IMR-90 (cell line): ENCODE measurements around the gene PBX4. TPM values are rescaled to one million over a fixed set of nuclear protein-coding genes. Genes with fewer than 3 reads are reported as not detected.

Experiments used
- ATAC-seq: fragments of 200-7000 bp; cut with Tn5 transposase; 2 replicates; pipeline ENCODE4 v1.9.1; 2020; ENCODE audit warnings: low read depth, mild to moderate bottlenecking, moderate library complexity
- BruUV-seq: library from RNA; stranded (reverse); fragments of 400-500 nt; replicated peaks from 2 replicates; lab custom pipeline; 2021; lab: Mats Ljungman, UMichigan
- CTCF ChIA-PET: fragments of 300-600 bp; formaldehyde crosslinking; extraction: SDS; loops from one replicate; lab custom pipeline; 2021; ENCODE audit warnings: antibody characterized with exemption; lab: Yijun Ruan, JAX
- POLR2A ChIA-PET: fragments of 300-600 bp; sonication (Branson Sonifier 250); formaldehyde crosslinking; loops from one replicate; lab custom pipeline; 2022; ENCODE audit warnings: antibody characterized with exemption; ENCODE audit not compliant: unreplicated experiment; lab: Charles Lee
- DNase-seq: peaks from one replicate; pipeline ENCODE4 v3.0.0; 2013
- H2AFZ ChIP-seq: replicated peaks from 2 replicates; pipeline ENCODE3; 2013; ENCODE audit warnings: low read length, mild to moderate bottlenecking; ENCODE audit not compliant: poor library complexity
- H2AK5ac ChIP-seq: 2 replicates; pipeline ENCODE4 v1.6.1; 2013; ENCODE audit warnings: low read depth, low read length, inconsistent platforms
- H2AK9ac ChIP-seq: replicated peaks from 2 replicates; pipeline ENCODE3; 2013; ENCODE audit warnings: mild to moderate bottlenecking, low read depth, low read length, moderate library complexity; ENCODE audit not compliant: poor library complexity
- H2BK120ac ChIP-seq: 2 replicates; pipeline ENCODE4 v1.6.1; 2013; ENCODE audit warnings: low read depth, low read length, inconsistent platforms
- H2BK15ac ChIP-seq: 3 replicates; pipeline ENCODE4 v1.6.1; 2013; ENCODE audit warnings: low read depth, low read length, inconsistent platforms
- H2BK20ac ChIP-seq: 2 replicates; pipeline ENCODE4 v1.6.1; 2013; ENCODE audit warnings: low read depth, mild to moderate bottlenecking, inconsistent platforms, low read length, moderate library complexity
- H2BK5ac ChIP-seq: 2 replicates; pipeline ENCODE4 v1.6.1; 2013; ENCODE audit warnings: mild to moderate bottlenecking, low read depth, low read length, inconsistent platforms; ENCODE audit not compliant: poor library complexity, severe bottlenecking
- H3K14ac ChIP-seq: replicated peaks from 2 replicates; pipeline ENCODE4 v1.6.1; 2013; ENCODE audit warnings: low read depth, low read length, inconsistent platforms
- H3K18ac ChIP-seq: 2 replicates; pipeline ENCODE4 v1.6.1; 2013; ENCODE audit warnings: low read depth, low read length, control low read depth
- H3K23ac ChIP-seq: 2 replicates; pipeline ENCODE4 v1.6.1; 2013; ENCODE audit warnings: low read depth, low read length, inconsistent platforms
- H3K27ac ChIP-seq: 2 replicates; pipeline ENCODE4 v1.5.1; 2013; ENCODE audit warnings: mild to moderate bottlenecking, control low read depth, low read length; ENCODE audit not compliant: insufficient read depth
- H3K27me3 ChIP-seq: 2 replicates; pipeline ENCODE4 v1.6.1; 2013; ENCODE audit warnings: low read length; ENCODE audit not compliant: control insufficient read depth, insufficient read depth
- H3K36me3 ChIP-seq: 2 replicates; pipeline ENCODE4 v1.6.1; 2013; ENCODE audit warnings: low read length, mixed read lengths; ENCODE audit not compliant: control insufficient read depth, insufficient read depth
- H3K4ac ChIP-seq: 2 replicates; pipeline ENCODE4 v1.6.1; 2013; ENCODE audit warnings: low read depth, low read length, inconsistent platforms
- H3K4me1 ChIP-seq: 2 replicates; pipeline ENCODE4 v1.6.1; 2013; ENCODE audit warnings: low read length, mixed read lengths; ENCODE audit not compliant: control insufficient read depth, insufficient read depth
- H3K4me2 ChIP-seq: 2 replicates; pipeline ENCODE4 v1.6.1; 2013; ENCODE audit warnings: low read depth, mild to moderate bottlenecking, control low read depth, low read length, moderate library complexity
- H3K4me3 ChIP-seq: 2 replicates; pipeline ENCODE4 v1.5.1; 2013; ENCODE audit warnings: low read depth, mild to moderate bottlenecking, control low read depth, low read length, moderate library complexity; ENCODE audit not compliant: insufficient read depth
- H3K56ac ChIP-seq: 2 replicates; pipeline ENCODE4 v1.6.1; 2013; ENCODE audit warnings: low read length, inconsistent platforms; ENCODE audit not compliant: insufficient read depth; ENCODE audit errors: extremely low read depth
- H3K79me1 ChIP-seq, 2 experiments: 2 replicates each; pipeline ENCODE4 v1.6.1; 2013; ENCODE audit warnings: low read length in 2 of 2, inconsistent platforms in 1 of 2, low read depth in 1 of 2
- H3K9ac ChIP-seq: 2 replicates; pipeline ENCODE4 v1.6.1; 2013; ENCODE audit warnings: low read depth, low read length, control low read depth
- H3K9me1 ChIP-seq: 2 replicates; pipeline ENCODE4 v1.6.1; 2013; ENCODE audit warnings: low read length, inconsistent platforms; ENCODE audit not compliant: insufficient read depth
- H3K9me3 ChIP-seq: 2 replicates; pipeline ENCODE4 v1.6.1; 2013; ENCODE audit warnings: low read length; ENCODE audit not compliant: control insufficient read depth, insufficient read depth
- H4K20me1 ChIP-seq: 2 replicates; pipeline ENCODE4 v1.6.1; 2013; ENCODE audit warnings: low read length, inconsistent platforms; ENCODE audit not compliant: insufficient read depth
- H4K5ac ChIP-seq: 2 replicates; pipeline ENCODE4 v1.6.1; 2013; ENCODE audit warnings: mild to moderate bottlenecking, low read depth, low read length, control low read depth
- H4K8ac ChIP-seq, 2 experiments: 2 replicates each; pipeline ENCODE4 v1.6.1; 2013; ENCODE audit warnings: low read depth in 2 of 2, low read length in 2 of 2, control low read depth in 1 of 2, inconsistent platforms in 1 of 2
- H4K91ac ChIP-seq: 2 replicates; pipeline ENCODE4 v1.6.1; 2013; ENCODE audit warnings: low read depth, low read length, inconsistent platforms; ENCODE audit not compliant: insufficient read depth
- BHLHE40 ChIP-seq: fragments of 150-350 bp; IDR thresholded peaks from 2 replicates; pipeline ENCODE4 v1.6.1; 2016; ENCODE audit warnings: mild to moderate bottlenecking, low read depth, low read length
- CEBPB ChIP-seq: IDR thresholded peaks from 2 replicates; pipeline ENCODE4 v1.6.1; 2012; ENCODE audit warnings: low read depth, low read length, improper control_type of control experiment
- CHD1 ChIP-seq: IDR thresholded peaks from 2 replicates; pipeline ENCODE4 v1.6.1; 2012; ENCODE audit warnings: low read depth, low read length, improper control_type of control experiment
- FOS ChIP-seq: fragments of 150-350 bp; IDR thresholded peaks from 2 replicates; pipeline ENCODE4 v1.6.1; 2016; ENCODE audit warnings: low read depth, low read length
- MAFK ChIP-seq: IDR thresholded peaks from 2 replicates; pipeline ENCODE4 v1.6.1; 2012; ENCODE audit warnings: low read depth, low read length, improper control_type of control experiment
- MAZ ChIP-seq: IDR thresholded peaks from 2 replicates; pipeline ENCODE4 v1.6.1; 2012; ENCODE audit warnings: low read depth, mild to moderate bottlenecking, low read length, improper control_type of control experiment, moderate library complexity, borderline replicate concordance
- MXI1 ChIP-seq: IDR thresholded peaks from 2 replicates; pipeline ENCODE4 v1.6.1; 2012; ENCODE audit warnings: low read depth, mild to moderate bottlenecking, low read length, moderate library complexity, borderline replicate concordance
- NFE2L2 ChIP-seq: fragments of 150-350 bp; IDR thresholded peaks from 2 replicates; pipeline ENCODE4 v1.6.1; 2016; ENCODE audit warnings: low read depth, mild to moderate bottlenecking, low read length
- POLR2A ChIP-seq: IDR thresholded peaks from 2 replicates; pipeline ENCODE4 v1.6.1; 2012; ENCODE audit warnings: mild to moderate bottlenecking, low read depth, low read length
- RAD21 ChIP-seq: IDR thresholded peaks from 2 replicates; pipeline ENCODE4 v1.6.1; 2012; ENCODE audit warnings: low read length, improper control_type of control experiment
- RCOR1 ChIP-seq: IDR thresholded peaks from 2 replicates; pipeline ENCODE4 v1.6.1; 2012; ENCODE audit warnings: mild to moderate bottlenecking, low read length, improper control_type of control experiment; ENCODE audit not compliant: insufficient replicate concordance
- RFX5 ChIP-seq: IDR thresholded peaks from 2 replicates; pipeline ENCODE4 v1.8.0; 2012; ENCODE audit warnings: low read depth, mild to moderate bottlenecking, low read length, moderate library complexity
- SMC3 ChIP-seq: fragments of 150-350 bp; IDR thresholded peaks from 2 replicates; pipeline ENCODE4 v1.6.1; 2016; ENCODE audit warnings: low read depth, mild to moderate bottlenecking, antibody characterized with exemption, low read length, moderate library complexity
- WGBS, 2 experiments: methylation state at CpG; one replicate each; pipeline versions ENCODE4 v1.1.5 to v1.1.7; 2013; ENCODE audit warnings: missing lambda C conversion rate in 2 of 2; ENCODE audit not compliant: insufficient read length in 1 of 2; ENCODE audit errors: extremely low coverage in 2 of 2; 5-methylcytosine and 5-hydroxymethylcytosine counted together
- dilution Hi-C: fragments of 300-500 bp; cut with HindIII; formaldehyde crosslinking; loops from one replicate; pipeline ENCODE4 v1.14.3; 2018; ENCODE audit warnings: low sequenced_read_pairs; ENCODE audit not compliant: unreplicated experiment
- in situ Hi-C: fragments of 300-500 bp; cut with MboI; formaldehyde crosslinking; loops from 3 replicates; pipeline ENCODE4 v1.14.3; 2019; ENCODE audit warnings: low sequenced_read_pairs, inconsistent platforms, mixed read lengths
- intact Hi-C: fragments of 100-400 bp; cut with micrococcal nuclease; formaldehyde crosslinking; loops from 2 replicates; pipeline ENCODE4 v1.10.0; 2022
- polyA plus RNA-seq, 3 experiments: library from polyadenylated mRNA; depleted of rRNA; stranded (reverse); fragments of >200 nt; gene quantifications; 2 replicates each; pipeline ENCODE4 v1.2.3, GENCODE V29; 2012; ENCODE audit warnings: low replicate concordance in 1 of 3
- total RNA-seq: library from RNA; depleted of rRNA; stranded (reverse); fragments of >200 nt; gene quantifications from 2 replicates; pipeline ENCODE4 v1.2.3, GENCODE V29; 2012
- TF ChIP-seq, protein P1 (sequence below): conservative IDR thresholded peaks from 2 replicates; pipeline ENCODE4 v1.5.1; 2012; ENCODE audit warnings: mild to moderate bottlenecking, low read depth, low read length, improper control_type of control experiment
- TF ChIP-seq, protein P2 (sequence below): fragments of 150-350 bp; IDR thresholded peaks from 2 replicates; pipeline ENCODE4 v1.6.1; 2017; ENCODE audit warnings: mild to moderate bottlenecking, antibody characterized with exemption, low read length, low read depth
- TF ChIP-seq, protein P3 (sequence below): fragments of 150-350 bp; IDR thresholded peaks from 2 replicates; pipeline ENCODE4 v1.6.1; 2016; ENCODE audit warnings: low read depth, mild to moderate bottlenecking, low read length, moderate library complexity, borderline replicate concordance

The PBX4 gene
- total and polyA plus RNA-seq, 2 of the 4 experiments (the other 2 are of a cell fraction), result 0.90 to 2.9 TPM

DNA sequence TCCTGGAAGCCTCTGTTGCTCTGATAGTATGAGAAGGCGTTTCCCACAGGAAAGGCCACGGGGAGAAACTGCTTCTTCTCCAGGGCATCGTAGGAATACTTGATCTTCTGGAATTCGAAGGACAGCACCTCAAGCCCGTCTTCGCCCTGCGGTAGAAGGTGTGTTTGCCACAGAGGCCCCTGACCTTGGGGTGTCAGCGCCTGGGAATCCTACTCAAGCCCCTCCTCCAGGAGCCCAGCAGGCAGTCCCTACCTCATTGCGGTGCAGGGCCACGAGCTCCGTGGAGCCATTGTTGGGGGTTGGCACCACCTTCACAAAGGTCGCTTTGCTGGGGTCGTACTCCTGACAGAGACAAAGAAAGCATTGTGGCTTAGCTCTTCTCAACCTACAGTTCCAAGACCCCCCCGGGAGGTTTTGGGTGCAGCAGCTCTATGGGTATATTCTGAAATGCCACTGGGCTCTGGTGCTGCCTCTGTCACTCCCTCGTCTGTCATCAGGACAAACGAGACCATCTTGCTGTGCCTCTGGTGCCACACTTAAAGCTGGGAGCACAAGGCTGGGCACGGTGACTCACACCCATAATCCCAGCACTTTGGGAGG, 41.3 kb upstream of the PBX4 start:
- dilution Hi-C loops (no loop called here), in situ Hi-C loops (no loop called here), intact Hi-C loops (no loop called here)
- Histone ChIP-seq H2AK9ac (peak overlapping the region; percentile 42), H3K4ac (no peak overlapping the region), H2BK5ac (no peak overlapping the region), H4K8ac (no peak overlapping the region), H4K5ac (no peak overlapping the region), H2BK120ac (no peak overlapping the region), H3K18ac (no peak overlapping the region), H4K20me1 (peaks cover 38% of the 10 kb centered on the region), H3K36me3 (peaks cover 50% of the 10 kb centered on the region), H2BK20ac (no peak overlapping the region), H3K27ac (no peak overlapping the region), H3K4me1 (peaks cover 7% of the 10 kb centered on the region; the same call in 1 of the 2 replicates), H3K56ac (no peak overlapping the region), H3K23ac (no peak overlapping the region), H2BK15ac (no peak overlapping the region), H3K14ac (no peak overlapping the region), H3K4me3 (no peak overlapping the region), H3K79me1 (peaks cover 20 to 42% of the 10 kb centered on the region in 2 experiments), H3K9me1 (peaks cover 22% of the 10 kb centered on the region), H2AK5ac (no peak overlapping the region), H3K4me2 (no peak overlapping the region), H3K27me3 (no peaks in the 10 kb centered on the region), H4K91ac (no peak overlapping the region), H3K9me3 (no peaks in the 10 kb centered on the region), H3K9ac (no peak overlapping the region), H2AFZ (no peak overlapping the region)
- ChIA-PET CTCF (no interaction called here), POLR2A (no interaction called here)
- TF ChIP-seq, protein P1, sequence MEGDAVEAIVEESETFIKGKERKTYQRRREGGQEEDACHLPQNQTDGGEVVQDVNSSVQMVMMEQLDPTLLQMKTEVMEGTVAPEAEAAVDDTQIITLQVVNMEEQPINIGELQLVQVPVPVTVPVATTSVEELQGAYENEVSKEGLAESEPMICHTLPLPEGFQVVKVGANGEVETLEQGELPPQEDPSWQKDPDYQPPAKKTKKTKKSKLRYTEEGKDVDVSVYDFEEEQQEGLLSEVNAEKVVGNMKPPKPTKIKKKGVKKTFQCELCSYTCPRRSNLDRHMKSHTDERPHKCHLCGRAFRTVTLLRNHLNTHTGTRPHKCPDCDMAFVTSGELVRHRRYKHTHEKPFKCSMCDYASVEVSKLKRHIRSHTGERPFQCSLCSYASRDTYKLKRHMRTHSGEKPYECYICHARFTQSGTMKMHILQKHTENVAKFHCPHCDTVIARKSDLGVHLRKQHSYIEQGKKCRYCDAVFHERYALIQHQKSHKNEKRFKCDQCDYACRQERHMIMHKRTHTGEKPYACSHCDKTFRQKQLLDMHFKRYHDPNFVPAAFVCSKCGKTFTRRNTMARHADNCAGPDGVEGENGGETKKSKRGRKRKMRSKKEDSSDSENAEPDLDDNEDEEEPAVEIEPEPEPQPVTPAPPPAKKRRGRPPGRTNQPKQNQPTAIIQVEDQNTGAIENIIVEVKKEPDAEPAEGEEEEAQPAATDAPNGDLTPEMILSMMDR, result no peak
- TF ChIP-seq, protein P2, sequence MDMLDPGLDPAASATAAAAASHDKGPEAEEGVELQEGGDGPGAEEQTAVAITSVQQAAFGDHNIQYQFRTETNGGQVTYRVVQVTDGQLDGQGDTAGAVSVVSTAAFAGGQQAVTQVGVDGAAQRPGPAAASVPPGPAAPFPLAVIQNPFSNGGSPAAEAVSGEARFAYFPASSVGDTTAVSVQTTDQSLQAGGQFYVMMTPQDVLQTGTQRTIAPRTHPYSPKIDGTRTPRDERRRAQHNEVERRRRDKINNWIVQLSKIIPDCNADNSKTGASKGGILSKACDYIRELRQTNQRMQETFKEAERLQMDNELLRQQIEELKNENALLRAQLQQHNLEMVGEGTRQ, result no peak
- TF ChIP-seq MAZ (no peak), RCOR1 (no peak), BHLHE40 (no peak), CHD1 (no peak), MXI1 (no peak), CEBPB (no peak), MAFK (no peak), SMC3 (no peak), RAD21 (no peak), NFE2L2 (no peak), POLR2A (no peak), FOS (no peak), RFX5 (no peak)
- TF ChIP-seq, protein P3, sequence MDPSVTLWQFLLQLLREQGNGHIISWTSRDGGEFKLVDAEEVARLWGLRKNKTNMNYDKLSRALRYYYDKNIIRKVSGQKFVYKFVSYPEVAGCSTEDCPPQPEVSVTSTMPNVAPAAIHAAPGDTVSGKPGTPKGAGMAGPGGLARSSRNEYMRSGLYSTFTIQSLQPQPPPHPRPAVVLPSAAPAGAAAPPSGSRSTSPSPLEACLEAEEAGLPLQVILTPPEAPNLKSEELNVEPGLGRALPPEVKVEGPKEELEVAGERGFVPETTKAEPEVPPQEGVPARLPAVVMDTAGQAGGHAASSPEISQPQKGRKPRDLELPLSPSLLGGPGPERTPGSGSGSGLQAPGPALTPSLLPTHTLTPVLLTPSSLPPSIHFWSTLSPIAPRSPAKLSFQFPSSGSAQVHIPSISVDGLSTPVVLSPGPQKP, result no peak
- WGBS, 2 experiments, result 92% methylated on average over 14 of the region's 17 CpGs; no CpG with 5 or more reads in 1 of the 2 experiments
- no peak for ATAC-seq
- BruUV-seq, result no TSS peak
- no peak for DNase-seq
